H1 (cell line): ENCODE measurements around the gene SMS. TPM values are rescaled to one million over a fixed set of nuclear protein-coding genes. Genes with fewer than 3 reads are reported as not detected.

Experiments
- CTCF ChIA-PET: fragments of 300-600 bp; sonication (Branson Sonifier 250); formaldehyde crosslinking; loops from one replicate; lab custom pipeline; 2021; ENCODE audit not compliant: partially characterized antibody; lab: Charles Lee
- POLR2A ChIA-PET: fragments of 300-600 bp; sonication (Branson Sonifier 250); formaldehyde crosslinking; loops from one replicate; lab custom pipeline; 2021; ENCODE audit warnings: inconsistent platforms; ENCODE audit not compliant: partially characterized antibody; lab: Charles Lee
- DNase-seq, 2 experiments: peaks; one replicate each; pipeline versions ENCODE4 v3.0.0 to v3.0.0-alpha.2; 2010 to 2022; ENCODE audit warnings: low spot score in 2 of 2, low read depth in 1 of 2, mixed read lengths in 1 of 2
- FAIRE-seq: peaks from 2 replicates; lab custom pipeline; 2011; peaks lifted over from hg19 to GRCh38; lab: Jason Lieb, UNC
- H2AFZ ChIP-seq: 2 replicates; pipeline ENCODE4 v1.8.1; 2012; ENCODE audit warnings: low read length, inconsistent platforms
- H2AK5ac ChIP-seq: 2 replicates; pipeline ENCODE4 v1.6.1; 2013; ENCODE audit warnings: low read depth, low read length
- H2BK120ac ChIP-seq: replicated peaks from 2 replicates; pipeline ENCODE3; 2013; ENCODE audit warnings: low read depth, low read length, inconsistent platforms
- H2BK12ac ChIP-seq: 2 replicates; pipeline ENCODE4 v1.6.1; 2013; ENCODE audit warnings: low read depth, low read length
- H2BK15ac ChIP-seq: 2 replicates; pipeline ENCODE4 v1.6.1; 2013; ENCODE audit warnings: low read length
- H2BK20ac ChIP-seq: 2 replicates; pipeline ENCODE4 v1.6.1; 2013; ENCODE audit warnings: low read length
- H2BK5ac ChIP-seq: 2 replicates; pipeline ENCODE4 v1.6.1; 2013; ENCODE audit warnings: low read depth, low read length
- H3K14ac ChIP-seq: 2 replicates; pipeline ENCODE4 v1.6.1; 2013; ENCODE audit warnings: inconsistent platforms; ENCODE audit not compliant: insufficient read length
- H3K18ac ChIP-seq: 2 replicates; pipeline ENCODE4 v1.6.1; 2013; ENCODE audit warnings: low read length; ENCODE audit errors: extremely low read depth
- H3K23ac ChIP-seq: 2 replicates; pipeline ENCODE4 v1.6.1; 2013; ENCODE audit warnings: inconsistent platforms; ENCODE audit not compliant: insufficient read length
- H3K23me2 ChIP-seq: 2 replicates; pipeline ENCODE4 v1.6.1; 2013; ENCODE audit warnings: low read depth, low read length
- H3K27ac ChIP-seq: 2 replicates; pipeline ENCODE4 v1.6.1; 2011; ENCODE audit warnings: low read depth, low read length, inconsistent platforms
- H3K27me3 ChIP-seq, 4 experiments: replicated peaks in 1 of 4; 1 replicate in 1 of 4; 2 replicates in 3 of 4; pipeline versions ENCODE4 v1.6.1 to v1.8.1; 2011 to 2013; ENCODE audit warnings: low read length in 3 of 4, mild to moderate bottlenecking in 3 of 4, inconsistent platforms in 2 of 4, mixed read lengths in 2 of 4, moderate library complexity in 1 of 4; ENCODE audit not compliant: control insufficient read depth in 3 of 4, insufficient read depth in 3 of 4; ENCODE audit errors: extremely low read depth in 1 of 4
- H3K36me3 ChIP-seq, 4 experiments: 2 replicates each; pipeline versions ENCODE4 v1.6.1 to v1.8.1; 2011 to 2013; ENCODE audit warnings: mild to moderate bottlenecking in 4 of 4, low read length in 3 of 4, moderate library complexity in 2 of 4, control low read depth in 1 of 4, inconsistent platforms in 1 of 4; ENCODE audit not compliant: insufficient read depth in 4 of 4, control insufficient read depth in 2 of 4
- H3K4ac ChIP-seq: replicated peaks from 2 replicates; pipeline ENCODE3; 2013; ENCODE audit warnings: low read length, low read depth, mixed read lengths, inconsistent platforms; ENCODE audit not compliant: insufficient read length
- H3K4me1 ChIP-seq, 4 experiments: replicated peaks in 1 of 4; 1 replicate in 1 of 4; 2 replicates in 3 of 4; pipeline versions ENCODE4 v1.6.1 to v1.8.1; 2011 to 2013; ENCODE audit warnings: low read length in 3 of 4, inconsistent platforms in 2 of 4, mixed read lengths in 1 of 4; ENCODE audit not compliant: insufficient read depth in 4 of 4, control insufficient read depth in 3 of 4
- H3K4me2 ChIP-seq, 2 experiments: 2 replicates each; pipeline versions ENCODE4 v1.6.1 to v1.8.1; 2011 to 2013; ENCODE audit warnings: low read depth in 2 of 2, low read length in 2 of 2, control low read depth in 1 of 2, inconsistent platforms in 1 of 2, mild to moderate bottlenecking in 1 of 2; ENCODE audit not compliant: insufficient read depth in 1 of 2
- H3K4me3 ChIP-seq, 4 experiments: fragments of 200-600, 300-600 bp in 1 of 4; sonication (generic), shearing (Covaris generic), sonication (Bioruptor Twin) in 1 of 4; 2 replicates each; pipeline versions ENCODE4 v1.5.1 to v1.8.1; 2011 to 2016; ENCODE audit warnings: low read length in 4 of 4, low read depth in 3 of 4, control low read depth in 2 of 4, inconsistent platforms in 2 of 4, mild to moderate bottlenecking in 2 of 4, mixed read lengths in 1 of 4, moderate library complexity in 1 of 4; ENCODE audit not compliant: insufficient read depth in 2 of 4; ENCODE audit errors: extremely low read depth in 1 of 4
- H3K56ac ChIP-seq: replicated peaks from 2 replicates; pipeline ENCODE3; 2013; ENCODE audit warnings: low read depth, mild to moderate bottlenecking, mixed read lengths, low read length, inconsistent platforms; ENCODE audit not compliant: insufficient read length
- H3K79me1 ChIP-seq: 2 replicates; pipeline ENCODE4 v1.6.1; 2013; ENCODE audit warnings: low read depth, low read length, control low read depth
- H3K79me2 ChIP-seq, 2 experiments: 2 replicates each; pipeline versions ENCODE4 v1.6.1 to v1.8.1; 2012 to 2013; ENCODE audit warnings: low read length in 2 of 2, mild to moderate bottlenecking in 2 of 2, inconsistent platforms in 1 of 2; ENCODE audit not compliant: insufficient read depth in 2 of 2, control insufficient read depth in 1 of 2
- H3K9ac ChIP-seq, 4 experiments: replicated peaks in 1 of 4; 1 replicate in 1 of 4; 2 replicates in 3 of 4; pipeline versions ENCODE4 v1.6.1 to v1.8.1; 2011 to 2013; ENCODE audit warnings: low read depth in 3 of 4, low read length in 3 of 4, control low read depth in 2 of 4, mild to moderate bottlenecking in 2 of 4, moderate library complexity in 2 of 4, inconsistent platforms in 1 of 4; ENCODE audit errors: extremely low read depth in 1 of 4
- H3K9me3 ChIP-seq, 2 experiments: 2 replicates each; pipeline versions ENCODE4 v1.6.1 to v1.8.1; 2012 to 2013; ENCODE audit warnings: mild to moderate bottlenecking in 2 of 2, moderate library complexity in 2 of 2, control low read depth in 1 of 2, inconsistent platforms in 1 of 2, low read depth in 1 of 2, low read length in 1 of 2, mixed read lengths in 1 of 2; ENCODE audit not compliant: insufficient read depth in 2 of 2
- H4K20me1 ChIP-seq, 2 experiments: replicated peaks in 1 of 2; 2 replicates each; pipeline versions ENCODE3 to v1.8.1; 2011 to 2013; ENCODE audit warnings: inconsistent platforms in 2 of 2, low read length in 2 of 2, mild to moderate bottlenecking in 1 of 2; ENCODE audit not compliant: insufficient read depth in 2 of 2, control insufficient read depth in 1 of 2
- H4K5ac ChIP-seq: 2 replicates; pipeline ENCODE4 v1.6.1; 2013; ENCODE audit warnings: low read length, low read depth, mixed read lengths, inconsistent platforms; ENCODE audit not compliant: insufficient read length
- H4K8ac ChIP-seq: 2 replicates; pipeline ENCODE4 v1.8.0; 2013; ENCODE audit warnings: mild to moderate bottlenecking, moderate library complexity, low read length, inconsistent platforms; ENCODE audit not compliant: insufficient read depth; ENCODE audit errors: extremely low read depth
- H4K91ac ChIP-seq: replicated peaks from 2 replicates; pipeline ENCODE3; 2013; ENCODE audit warnings: low read length, mixed read lengths, inconsistent platforms; ENCODE audit not compliant: insufficient read length
- EZH2 ChIP-seq: fragments of 200-600 bp; sonication (generic); IDR thresholded peaks from 2 replicates; pipeline ENCODE4 v1.7.1; 2012; ENCODE audit warnings: low read depth, mild to moderate bottlenecking, moderate library complexity, low read length, inconsistent platforms; ENCODE audit not compliant: severe bottlenecking
- NRF1 ChIP-seq: IDR thresholded peaks from 2 replicates; pipeline ENCODE4 v1.6.1; 2011; ENCODE audit warnings: mild to moderate bottlenecking, low read depth, low read length, improper control_type of control experiment
- SP1 ChIP-seq: IDR thresholded peaks from 2 replicates; pipeline ENCODE4 v1.6.1; 2011; ENCODE audit warnings: low read depth, low read length
- SP4 ChIP-seq: IDR thresholded peaks from 2 replicates; pipeline ENCODE4 v1.6.1; 2012; ENCODE audit warnings: low read length, inconsistent platforms
- WGBS, 2 experiments: shearing (Covaris generic) in 1 of 2; methylation state at CpG; one replicate each; pipeline versions ENCODE4 v1.1.6 to v1.1.7; 2013 to 2015; ENCODE audit warnings: low lambda C conversion rate in 2 of 2, mixed read lengths in 2 of 2, inconsistent platforms in 1 of 2, low coverage in 1 of 2, missing lambda C conversion rate in 1 of 2; ENCODE audit not compliant: insufficient replicate concordance in 2 of 2, insufficient coverage in 1 of 2, insufficient read length in 1 of 2; ENCODE audit errors: extremely low coverage in 1 of 2, missing lambda C conversion rate in 1 of 2; 5-methylcytosine and 5-hydroxymethylcytosine counted together
- polyA plus RNA-seq, 7 experiments: library from polyadenylated mRNA; depleted of rRNA in 3 of 7; stranded (reverse) in 5 of 7; unstranded in 2 of 7; fragments of >200 nt in 5 of 7; fragments of 200-250 nt in 2 of 7; gene quantifications; 1 replicate in 5 of 7; 2 replicates in 1 of 7; 4 replicates in 1 of 7; pipeline versions ENCODE4 v1.2.1 to v1.2.3, GENCODE V29; 2011 to 2013; ENCODE audit warnings: missing spikeins in 2 of 7, mixed read lengths in 2 of 7
- total RNA-seq: library from RNA; stranded (reverse); fragmentation: NEBNext Ultra II Directional; extraction: Animal tissue kit (Norgen Biotek cat#: 25700); gene quantifications from 2 replicates; pipeline ENCODE4 v1.2.1, GENCODE V29; 2021

Gene SMS
- total and polyA plus RNA-seq, 2 of the 8 experiments (the other 6 are each of a cell fraction or from before 2014, with no cell fraction given): 66.3 to 256 TPM

- H2BK15ac ChIP-seq: no peak overlapping the region
- H4K5ac ChIP-seq: no peak overlapping the region
- no peak overlapping the region for H2BK20ac ChIP-seq
- no peak overlapping the region for H2BK5ac ChIP-seq
- no peak overlapping the region for H2BK120ac ChIP-seq
- H3K18ac ChIP-seq: no peak overlapping the region
- no peaks in the 10 kb centered on the region for H3K27me3 ChIP-seq
- WGBS, 2 experiments: 89% methylated on average over 7 of the region's 7 CpGs; no CpG with 5 or more reads in 1 of the 2 experiments
- no peak for FAIRE-seq
- POLR2A ChIA-PET: no interaction called here
- CTCF ChIA-PET: interaction anchor here (1.2 kb wide), 1 partner anchor 10 kb away, joined by 3 read pairs; no protein-coding TSS in a partner anchor
- no peaks in the 10 kb centered on the region; a peak in 1 of 7 replicates for H3K4me1 ChIP-seq
- no peak overlapping the region for H4K91ac ChIP-seq
- H2AFZ ChIP-seq: no peak overlapping the region
- TF ChIP-seq EZH2: no peak
- no peak for TF ChIP-seq NRF1
- no peak for TF ChIP-seq SP1
- no peak for TF ChIP-seq SP4
- no peak overlapping the region for H2BK12ac ChIP-seq
- no peak overlapping the region for H3K56ac ChIP-seq
- H4K8ac ChIP-seq: no peak overlapping the region
- H4K20me1 ChIP-seq: no peaks in the 10 kb centered on the region
- H3K9me3 ChIP-seq: no peaks in the 10 kb centered on the region
- no peaks in the 10 kb centered on the region for H3K79me2 ChIP-seq
- H3K4ac ChIP-seq: no peak overlapping the region
- H3K4me2 ChIP-seq: no peak overlapping the region
- DNase-seq: no peak
- H3K23me2 ChIP-seq: no peaks in the 10 kb centered on the region
- no peak overlapping the region for H3K4me3 ChIP-seq
- H3K23ac ChIP-seq: no peak overlapping the region
- H3K27ac ChIP-seq: no peak overlapping the region
- no peaks in the 10 kb centered on the region for H3K36me3 ChIP-seq
- no peak overlapping the region for H2AK5ac ChIP-seq
- H3K9ac ChIP-seq: no peak overlapping the region
- H3K14ac ChIP-seq: no peak overlapping the region
- no peaks in the 10 kb centered on the region for H3K79me1 ChIP-seq
These were observed 85.2 kb downstream of the SMS start for GRCh38 chrX:22025751-22026150.
